ENCODE results near the gene C17orf58.
"Not testable (repeated sequence)": the region's sequence is repeated elsewhere in the genome, so short reads cannot be mapped to it uniquely, and the experiment has no call there.

Gene C17orf58

GRCh38 chr17:67996301-67997171, at the start of gene C17orf58:
Gene C17orf58 (minus strand): TSS chr17:67996469. CDS start chr17:67996198, 271 bp downstream.
- intact Hi-C loops (cut with micrococcal nuclease); H3K9me3 Mint-ChIP-seq: not testable (repeated sequence)
- peak within 1 kb of the TSS; percentile 89 for H3K27ac Mint-ChIP-seq
- peak within 1 kb of the TSS; percentile 84 for H3K4me3 Mint-ChIP-seq
- peaks cover 39% of the 10 kb centered on the region for H3K27me3 Mint-ChIP-seq
- H3K36me3 Mint-ChIP-seq (ENCODE audit: low read depth): peaks cover 34% of the 10 kb centered on the region
- peaks cover 42% of the 10 kb centered on the region for H3K4me1 Mint-ChIP-seq (ENCODE audit: low read depth)

- peaks cover 16% of the 10 kb centered on the region for H3K4me1 Mint-ChIP-seq (ENCODE audit: low read depth)
- peaks cover 47% of the 10 kb centered on the region for H3K36me3 Mint-ChIP-seq (ENCODE audit: low read depth)
- intact Hi-C loops (cut with micrococcal nuclease): loop anchor here (10.0 kb wide), 1 partner anchor 428 kb away; no protein-coding TSS in a partner anchor
- H3K27ac Mint-ChIP-seq: peak overlapping the region; percentile 87
- no peaks in the 10 kb centered on the region for H3K9me3 Mint-ChIP-seq
- H3K27me3 Mint-ChIP-seq: no peaks in the 10 kb centered on the region
- peak overlapping the region; percentile 93 for H3K4me3 Mint-ChIP-seq
Measured at GRCh38 chr17:68036304-68037147, 40.3 kb upstream of the C17orf58 start.

GRCh38 chr17:68035523-68036303, 39.4 kb upstream of the C17orf58 start, which contains the start of gene KPNA2:
Gene KPNA2 (plus strand): TSS chr17:68035735. CDS start chr17:68037133, 1,398 bp downstream.
- H3K27ac Mint-ChIP-seq: peak within 1 kb of the TSS; percentile 87
- no peaks in the 10 kb centered on the region for H3K9me3 Mint-ChIP-seq
- intact Hi-C loops (cut with micrococcal nuclease): loop anchor here (2.0 to 10.0 kb wide), 2 partner anchors 15 to 429 kb away; no protein-coding TSS in a partner anchor
- H3K4me3 Mint-ChIP-seq: peak within 1 kb of the TSS; percentile 93
- H3K4me1 Mint-ChIP-seq (ENCODE audit: low read depth): peaks cover 16% of the 10 kb centered on the region
- H3K27me3 Mint-ChIP-seq: no peaks in the 10 kb centered on the region
- H3K36me3 Mint-ChIP-seq (ENCODE audit: low read depth): peaks cover 39% of the 10 kb centered on the region

- peaks cover 33% of the 10 kb centered on the region for H3K36me3 Mint-ChIP-seq (ENCODE audit: low read depth)
- intact Hi-C loops (cut with micrococcal nuclease): loop anchor here (2.0 to 10.0 kb wide), 2 partner anchors 14 to 430 kb away; no protein-coding TSS in a partner anchor
- H3K4me3 Mint-ChIP-seq: peak overlapping the region; percentile 93
- no peaks in the 10 kb centered on the region for H3K27me3 Mint-ChIP-seq
- peak overlapping the region; percentile 87 for H3K27ac Mint-ChIP-seq
- no peaks in the 10 kb centered on the region for H3K9me3 Mint-ChIP-seq
- peaks cover 16% of the 10 kb centered on the region for H3K4me1 Mint-ChIP-seq (ENCODE audit: low read depth)
Measured at GRCh38 chr17:68035131-68035522, 38.9 kb upstream of the C17orf58 start.

- Mint-ChIP-seq H3K4me1 (ENCODE audit: low read depth) (peaks cover 16% of the 10 kb centered on the region), H3K27me3 (no peaks in the 10 kb centered on the region), H3K4me3 (no peak overlapping the region), H3K36me3 (ENCODE audit: low read depth) (peaks cover 26% of the 10 kb centered on the region), H3K27ac (no peak overlapping the region), H3K9me3 (no peaks in the 10 kb centered on the region)
- intact Hi-C loops (cut with micrococcal nuclease): loop anchor here (2.0 to 10.0 kb wide), 2 partner anchors 14 to 430 kb away; no protein-coding TSS in a partner anchor
Measured at GRCh38 chr17:68034452-68034776, 38.1 kb upstream of the C17orf58 start.

GRCh38 chr17:68033636-68034451, 37.6 kb upstream of the C17orf58 start:
- Mint-ChIP-seq H3K4me1 (ENCODE audit: low read depth) (peaks cover 16% of the 10 kb centered on the region), H3K27me3 (no peaks in the 10 kb centered on the region), H3K36me3 (ENCODE audit: low read depth) (peaks cover 20% of the 10 kb centered on the region), H3K27ac (no peak overlapping the region), H3K4me3 (no peak overlapping the region), H3K9me3 (no peaks in the 10 kb centered on the region)
- intact Hi-C loops (cut with micrococcal nuclease): loop anchor here (2.0 to 10.0 kb wide), 2 partner anchors 13 to 431 kb away; no protein-coding TSS in a partner anchor

GRCh38 chr17:68029512-68030215, 33.4 kb upstream of the C17orf58 start:
- Mint-ChIP-seq H3K4me3 (no peak overlapping the region), H3K27me3 (no peaks in the 10 kb centered on the region), H3K36me3 (ENCODE audit: low read depth) (no peaks in the 10 kb centered on the region), H3K27ac (no peak overlapping the region), H3K4me1 (ENCODE audit: low read depth) (no peaks in the 10 kb centered on the region), H3K9me3 (no peaks in the 10 kb centered on the region)
- intact Hi-C loops (cut with micrococcal nuclease): loop anchor here (10.0 kb wide), 1 partner anchor 435 kb away; no protein-coding TSS in a partner anchor

- H3K27ac Mint-ChIP-seq; H3K27me3 Mint-ChIP-seq; H3K36me3 Mint-ChIP-seq (ENCODE audit: low read depth); H3K9me3 Mint-ChIP-seq; intact Hi-C loops (cut with micrococcal nuclease); H3K4me3 Mint-ChIP-seq: not testable (repeated sequence)
- peaks cover 17% of the 10 kb centered on the region for H3K4me1 Mint-ChIP-seq (ENCODE audit: low read depth)
Measured at GRCh38 chr17:68022547-68022946, 26.3 kb upstream of the C17orf58 start.

- intact Hi-C loops (cut with micrococcal nuclease): loop anchor here (2.0 kb wide), 1 partner anchor 13 kb away; the partner anchor contains the start of gene KPNA2
- H3K27ac Mint-ChIP-seq: no peak overlapping the region
- H3K27me3 Mint-ChIP-seq: no peaks in the 10 kb centered on the region
- H3K9me3 Mint-ChIP-seq: no peaks in the 10 kb centered on the region
- no peak overlapping the region for H3K4me3 Mint-ChIP-seq
- H3K4me1 Mint-ChIP-seq (ENCODE audit: low read depth): peaks cover 17% of the 10 kb centered on the region
- H3K36me3 Mint-ChIP-seq (ENCODE audit: low read depth): peaks cover 8% of the 10 kb centered on the region
Measured at GRCh38 chr17:68021963-68022362, 25.7 kb upstream of the C17orf58 start.

- peak overlapping the region; percentile 91 for H3K27ac Mint-ChIP-seq
- intact Hi-C loops (cut with micrococcal nuclease): loop anchor here (2.0 kb wide), 1 partner anchor 14 kb away; the partner anchor contains the start of gene KPNA2
- peaks cover 17% of the 10 kb centered on the region for H3K4me1 Mint-ChIP-seq (ENCODE audit: low read depth)
- H3K9me3 Mint-ChIP-seq; H3K27me3 Mint-ChIP-seq; H3K36me3 Mint-ChIP-seq (ENCODE audit: low read depth): not testable (repeated sequence)
- H3K4me3 Mint-ChIP-seq: peak overlapping the region; percentile 91
Measured at GRCh38 chr17:68020791-68021190, 24.5 kb upstream of the C17orf58 start.

- Mint-ChIP-seq H3K4me3 (peak overlapping the region; percentile 91), H3K9me3 (no peaks in the 10 kb centered on the region), H3K27ac (peak overlapping the region; percentile 91), H3K4me1 (ENCODE audit: low read depth) (peaks cover 17% of the 10 kb centered on the region), H3K36me3 (ENCODE audit: low read depth) (peaks cover 8% of the 10 kb centered on the region), H3K27me3 (no peaks in the 10 kb centered on the region)
- intact Hi-C loops (cut with micrococcal nuclease): loop anchor here (2.0 kb wide), 1 partner anchor 14 kb away; the partner anchor contains the start of gene KPNA2
Measured at GRCh38 chr17:68020409-68020756, 24.1 kb upstream of the C17orf58 start.

All from dendritic cell treated with granulocyte-macrophage colony-stimulating factor and Interleukin-4, amounts not matched to agents 40 ng/mL and 50 ng/mL, for 4 days (primary cell).